Endothelial cell (in vitro differentiated cells): Measurements from ENCODE around the gene GPM6B. TPM values are rescaled to one million over a fixed set of nuclear protein-coding genes. Genes with fewer than 3 reads are reported as not detected.
A peak's percentile ranks its signal among the peaks of the same experiment; 100 is the strongest.

ENCODE experiments used
- DNase-seq: peaks from one replicate; pipeline ENCODE4 v3.0.0; 2021; ENCODE audit warnings: low spot score
- H3K27ac Mint-ChIP-seq: one replicate; pipeline ENCODE4 v1.8.0; 2021; ENCODE audit warnings: mixed read lengths, inconsistent platforms; ENCODE audit not compliant: unreplicated experiment
- H3K27me3 Mint-ChIP-seq: one replicate; pipeline ENCODE4 v1.8.0; 2021; ENCODE audit warnings: mild to moderate bottlenecking, moderate library complexity, mixed read lengths, inconsistent platforms; ENCODE audit not compliant: unreplicated experiment
- H3K36me3 Mint-ChIP-seq: one replicate; pipeline ENCODE4 v1.8.0; 2021; ENCODE audit warnings: mild to moderate bottlenecking, low read depth, mixed read lengths, inconsistent platforms; ENCODE audit not compliant: unreplicated experiment
- H3K4me1 Mint-ChIP-seq: one replicate; pipeline ENCODE4 v1.8.0; 2021; ENCODE audit warnings: mild to moderate bottlenecking, mixed read lengths, inconsistent platforms; ENCODE audit not compliant: unreplicated experiment
- H3K4me3 Mint-ChIP-seq: one replicate; pipeline ENCODE4 v1.8.0; 2021; ENCODE audit warnings: mild to moderate bottlenecking, mixed read lengths, inconsistent platforms; ENCODE audit not compliant: unreplicated experiment
- H3K9me3 Mint-ChIP-seq: one replicate; pipeline ENCODE4 v1.8.0; 2021; ENCODE audit warnings: mixed read lengths, inconsistent platforms; ENCODE audit not compliant: unreplicated experiment
- total RNA-seq: library from RNA; stranded (reverse); fragmentation: NEBNext Ultra II Directional; extraction: Animal tissue kit (Norgen Biotek cat#: 25700); gene quantifications from one replicate; pipeline ENCODE4 v1.2.1, GENCODE V29; 2021; ENCODE audit not compliant: unreplicated experiment
- TF ChIP-seq, protein P1 (sequence below): fragments of 200-600 bp; sonication (generic); IDR thresholded peaks from one replicate; pipeline ENCODE4 v1.5.0; 2021; ENCODE audit warnings: antibody characterized with exemption; ENCODE audit not compliant: unreplicated experiment

Gene GPM6B
- total RNA-seq, 1 donor from 2014 or later = 18.8 TPM

- H3K27ac Mint-ChIP-seq = no peak overlapping the region
- H3K4me1 Mint-ChIP-seq = no peaks in the 10 kb centered on the region
- no peak for DNase-seq
- no peaks in the 10 kb centered on the region for H3K36me3 Mint-ChIP-seq
- no peak overlapping the region for H3K4me3 Mint-ChIP-seq
- TF ChIP-seq, protein P1, sequence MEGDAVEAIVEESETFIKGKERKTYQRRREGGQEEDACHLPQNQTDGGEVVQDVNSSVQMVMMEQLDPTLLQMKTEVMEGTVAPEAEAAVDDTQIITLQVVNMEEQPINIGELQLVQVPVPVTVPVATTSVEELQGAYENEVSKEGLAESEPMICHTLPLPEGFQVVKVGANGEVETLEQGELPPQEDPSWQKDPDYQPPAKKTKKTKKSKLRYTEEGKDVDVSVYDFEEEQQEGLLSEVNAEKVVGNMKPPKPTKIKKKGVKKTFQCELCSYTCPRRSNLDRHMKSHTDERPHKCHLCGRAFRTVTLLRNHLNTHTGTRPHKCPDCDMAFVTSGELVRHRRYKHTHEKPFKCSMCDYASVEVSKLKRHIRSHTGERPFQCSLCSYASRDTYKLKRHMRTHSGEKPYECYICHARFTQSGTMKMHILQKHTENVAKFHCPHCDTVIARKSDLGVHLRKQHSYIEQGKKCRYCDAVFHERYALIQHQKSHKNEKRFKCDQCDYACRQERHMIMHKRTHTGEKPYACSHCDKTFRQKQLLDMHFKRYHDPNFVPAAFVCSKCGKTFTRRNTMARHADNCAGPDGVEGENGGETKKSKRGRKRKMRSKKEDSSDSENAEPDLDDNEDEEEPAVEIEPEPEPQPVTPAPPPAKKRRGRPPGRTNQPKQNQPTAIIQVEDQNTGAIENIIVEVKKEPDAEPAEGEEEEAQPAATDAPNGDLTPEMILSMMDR = no peak
- H3K9me3 Mint-ChIP-seq = no peaks in the 10 kb centered on the region
- H3K27me3 Mint-ChIP-seq = no peaks in the 10 kb centered on the region
Measured at GRCh38 chrX:13742397-13743176, 74.3 kb downstream of the GPM6B start.

DNA sequence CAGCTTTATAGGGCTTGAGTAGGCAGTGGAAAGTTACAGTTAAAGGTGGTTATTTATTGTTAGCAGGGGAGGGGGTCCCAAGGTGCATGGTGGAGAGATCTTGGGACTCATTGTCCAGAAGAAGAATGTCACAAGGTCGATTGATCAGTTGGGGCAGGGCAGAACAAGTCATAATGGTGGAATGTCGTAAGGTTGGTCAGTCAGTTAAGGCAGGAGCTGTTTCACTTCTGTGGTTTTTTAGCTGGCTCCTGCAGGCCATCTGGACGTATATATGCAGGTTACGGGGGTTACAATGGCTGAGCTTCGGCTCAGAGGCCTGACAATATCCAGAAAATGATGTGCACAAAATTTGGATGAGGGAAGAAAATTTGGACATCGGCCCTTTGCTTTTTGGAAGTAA lies 75.2 kb downstream of the GPM6B start:
- Mint-ChIP-seq H3K4me3 (no peak overlapping the region), H3K36me3 (no peaks in the 10 kb centered on the region)

GRCh38 chrX:13734278-13735172 lies 82.4 kb downstream of the GPM6B start, which contains the start of the genes OFD1 and TRAPPC2:
Gene OFD1 (plus strand): TSS chrX:13734748. CDS start chrX:13735072, 324 bp downstream.
Gene TRAPPC2 (minus strand): TSS chrX:13734620. CDS start chrX:13719963, 14,657 bp downstream.
- Mint-ChIP-seq H3K27me3 (peaks cover 2% of the 10 kb centered on the region), H3K4me3 (peak within 1 kb of the TSS; percentile 91), H3K36me3 (peaks cover 3% of the 10 kb centered on the region)

More for the DNA sequence above, 75.2 kb downstream of the GPM6B start:
- Mint-ChIP-seq H3K27ac (no peak overlapping the region), H3K27me3 (no peaks in the 10 kb centered on the region), H3K9me3 (no peaks in the 10 kb centered on the region), H3K4me1 (no peaks in the 10 kb centered on the region)
- TF ChIP-seq, protein P1 = no peak
- DNase-seq = no peak

DNA sequence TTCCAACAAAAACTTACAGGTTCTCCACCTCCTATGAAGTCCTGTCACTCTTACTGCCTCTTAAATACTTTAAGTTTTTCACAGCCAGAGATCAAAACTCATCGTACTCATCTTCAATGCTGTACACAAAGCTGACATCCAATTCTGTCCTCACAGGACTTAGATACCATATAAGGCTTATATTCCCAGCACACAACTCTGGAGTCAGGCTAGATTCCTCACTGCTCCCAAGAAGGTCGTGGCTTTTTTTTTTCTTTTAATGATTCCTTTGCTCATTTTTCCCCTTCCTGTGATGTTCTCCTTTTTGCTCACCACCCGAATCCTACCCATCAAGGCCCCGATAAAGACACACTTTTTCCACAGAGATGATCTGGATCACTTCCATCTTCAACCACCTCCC lies 83.4 kb downstream of the GPM6B start:
- Mint-ChIP-seq H3K27ac (peak overlapping the region; percentile 76), H3K9me3 (no peaks in the 10 kb centered on the region), H3K27me3 (peaks cover 2% of the 10 kb centered on the region), H3K4me1 (peaks cover 16% of the 10 kb centered on the region), H3K4me3 (peak overlapping the region; percentile 91), H3K36me3 (peaks cover 3% of the 10 kb centered on the region)
- no peak for DNase-seq
- TF ChIP-seq, protein P1 = no peak

More at GRCh38 chrX:13734278-13735172, 82.4 kb downstream of the GPM6B start, which contains the start of the genes OFD1 and TRAPPC2:
- Mint-ChIP-seq H3K27ac (peak within 1 kb of the TSS; percentile 89), H3K9me3 (no peaks in the 10 kb centered on the region), H3K4me1 (peaks cover 16% of the 10 kb centered on the region)
- TF ChIP-seq, protein P1 = no peak
- peak; percentile 84 for DNase-seq
